K562 (cell line): Measurements from ENCODE around the gene IRGQ. TPM values are rescaled to one million over a fixed set of nuclear protein-coding genes. Genes with fewer than 3 reads are reported as not detected.

Source experiments
- ATAC-seq: fragments of 200-7000 bp; cut with Tn5 transposase; 3 replicates; pipeline ENCODE4 v1.9.1; 2020; ENCODE audit warnings: moderate library complexity
- BruUV-seq: library from RNA; stranded (reverse); fragments of 400-500 nt; replicated peaks from 2 replicates; lab custom pipeline; 2021; lab: Mats Ljungman, UMichigan
- CTCF ChIA-PET: fragments of 300-600 bp; formaldehyde crosslinking; extraction: SDS; loops from one replicate; lab custom pipeline; 2021; ENCODE audit warnings: low intra/inter-chr PET ratio; lab: Yijun Ruan, JAX
- POLR2A ChIA-PET: fragments of 300-600, 350-650 bp; sonication (Branson Sonifier 250); formaldehyde crosslinking; extraction: SDS; loops from one replicate; lab custom pipeline; 2021; ENCODE audit warnings: antibody characterized with exemption, inconsistent platforms; lab: Yijun Ruan, JAX
- DNase-seq, 4 experiments: peaks; one replicate each; pipeline versions ENCODE4 v3.0.0 to v3.0.0-alpha.2; 2011 to 2018; ENCODE audit warnings: low spot score in 3 of 4, mixed read lengths in 3 of 4; ENCODE audit errors: extremely low read depth in 1 of 4
- FAIRE-seq: peaks from 2 replicates; lab custom pipeline; 2011; peaks lifted over from hg19 to GRCh38; lab: Jason Lieb, UNC
- H2AFZ ChIP-seq: 2 replicates; pipeline ENCODE4 v1.6.0; 2011; ENCODE audit warnings: low read depth, low read length, control low read depth, inconsistent platforms
- H3K27ac ChIP-seq: fragments of 200-600 bp; 3 replicates; pipeline ENCODE4 v1.8.0; 2011; ENCODE audit warnings: low read depth, mild to moderate bottlenecking, control low read depth, inconsistent platforms, low read length, moderate library complexity, mixed read lengths; ENCODE audit errors: extremely low read depth
- H3K27me3 ChIP-seq, 2 experiments: fragments of 300-600 bp in 1 of 2; 2 replicates in 1 of 2; 3 replicates in 1 of 2; pipeline versions ENCODE4 v1.6.0 to v1.8.0; 2011; ENCODE audit warnings: inconsistent platforms in 2 of 2, low read length in 2 of 2, mild to moderate bottlenecking in 1 of 2, mixed read lengths in 1 of 2, moderate library complexity in 1 of 2; ENCODE audit not compliant: control insufficient read depth in 2 of 2, insufficient read depth in 2 of 2
- H3K36me3 ChIP-seq: fragments of 300-600 bp; 3 replicates; pipeline ENCODE4 v1.8.0; 2011; ENCODE audit warnings: mild to moderate bottlenecking, low read length, inconsistent platforms; ENCODE audit not compliant: control insufficient read depth, insufficient read depth
- H3K4me1 ChIP-seq, 2 experiments: fragments of 200-600 bp in 1 of 2; replicated peaks in 1 of 2; 2 replicates in 1 of 2; 3 replicates in 1 of 2; pipeline versions ENCODE4 v1.5.1 to v1.8.0; 2011; ENCODE audit warnings: inconsistent platforms in 2 of 2, low read length in 2 of 2, mild to moderate bottlenecking in 1 of 2, mixed read lengths in 1 of 2, moderate library complexity in 1 of 2; ENCODE audit not compliant: control insufficient read depth in 2 of 2, insufficient read depth in 2 of 2
- H3K4me2 ChIP-seq: 2 replicates; pipeline ENCODE4 v1.6.1; 2011; ENCODE audit warnings: low read length, control low read depth, inconsistent platforms, mixed read lengths; ENCODE audit not compliant: insufficient read depth
- H3K4me3 ChIP-seq: fragments of 200-600 bp; sonication (generic), shearing (Covaris generic); 2 replicates; pipeline ENCODE4 v1.5.1; 2016; ENCODE audit warnings: control low read depth, inconsistent platforms
- H3K79me2 ChIP-seq: fragments of 200-600 bp; 3 replicates; pipeline ENCODE4 v1.8.0; 2011; ENCODE audit warnings: low read length, inconsistent platforms; ENCODE audit not compliant: control insufficient read depth, insufficient read depth
- H3K9ac ChIP-seq, 2 experiments: 2 replicates each; pipeline versions ENCODE4 v1.6.0 to v1.6.1; 2011; ENCODE audit warnings: low read depth in 2 of 2, low read length in 2 of 2, control low read depth in 1 of 2, inconsistent platforms in 1 of 2, mild to moderate bottlenecking in 1 of 2, mixed read lengths in 1 of 2; ENCODE audit not compliant: insufficient read depth in 1 of 2
- H3K9me1 ChIP-seq: one replicate; pipeline ENCODE4 v1.6.0; 2011; ENCODE audit warnings: inconsistent platforms, mild to moderate bottlenecking, low read length, moderate library complexity; ENCODE audit not compliant: control insufficient read depth, insufficient read depth
- H3K9me3 ChIP-seq: replicated peaks from 2 replicates; pipeline ENCODE4 v1.5.1; 2011; ENCODE audit warnings: low read depth, low read length, inconsistent platforms; ENCODE audit not compliant: control insufficient read depth, insufficient read depth
- H4K20me1 ChIP-seq: replicated peaks from 2 replicates; pipeline ENCODE4 v1.6.1; 2011; ENCODE audit warnings: low read length, inconsistent platforms, mixed read lengths; ENCODE audit not compliant: control insufficient read depth, insufficient read depth
- BHLHE40 ChIP-seq: IDR thresholded peaks from 2 replicates; pipeline ENCODE4 v1.6.1; 2011; ENCODE audit warnings: low read length, improper control_type of control experiment
- BRD4 ChIP-seq: fragments of 200-600 bp; sonication (generic); IDR thresholded peaks from 2 replicates; pipeline ENCODE4 v1.6.1; 2017; ENCODE audit warnings: inconsistent platforms
- ETS2 ChIP-seq: IDR thresholded peaks from 2 replicates; pipeline ENCODE4 v1.6.1; 2016; ENCODE audit warnings: borderline replicate concordance, missing genetic modification characterization, mild to moderate bottlenecking, moderate library complexity, missing compliant biosample characterization; ENCODE audit not compliant: poor library complexity, severe bottlenecking
- ILK ChIP-seq: fragments of 450-650 bp; IDR thresholded peaks from 2 replicates; pipeline ENCODE4 v1.6.1; 2016; ENCODE audit warnings: missing genetic modification characterization, low read depth, mild to moderate bottlenecking, missing compliant biosample characterization, moderate library complexity, borderline replicate concordance
- KAT2B ChIP-seq: IDR thresholded peaks from one replicate; pipeline ENCODE4 v1.6.1; 2012; ENCODE audit warnings: low read depth, mild to moderate bottlenecking, control low read depth, inconsistent platforms, low read length, moderate library complexity
- LCOR ChIP-seq: sonication (generic); formaldehyde crosslinking; IDR thresholded peaks from 2 replicates; pipeline ENCODE4 v1.8.0; 2022; ENCODE audit warnings: mild to moderate bottlenecking, missing genetic modification reagents
- MYBL2 ChIP-seq, 2 experiments: fragments of 450-650 bp in 1 of 2; sonication (generic) in 1 of 2; formaldehyde crosslinking in 1 of 2; IDR thresholded peaks; 2 replicates each; pipeline versions ENCODE4 v1.6.1 to v1.8.1; 2017 to 2022; ENCODE audit warnings: borderline replicate concordance in 1 of 2, inconsistent platforms in 1 of 2, low read depth in 1 of 2, mild to moderate bottlenecking in 1 of 2, missing genetic modification reagents in 1 of 2, moderate library complexity in 1 of 2
- RBFOX2 ChIP-seq: fragments of 200-400 bp; formaldehyde crosslinking; IDR thresholded peaks from 2 replicates; pipeline ENCODE4 v1.6.1; 2017; ENCODE audit warnings: low read depth, mild to moderate bottlenecking, low read length, moderate library complexity
- RBM25 ChIP-seq: fragments of 200-400 bp; formaldehyde crosslinking; IDR thresholded peaks from 2 replicates; pipeline ENCODE4 v1.6.1; 2018; ENCODE audit warnings: low read length, low read depth, moderate library complexity; ENCODE audit not compliant: severe bottlenecking
- RFX1 ChIP-seq: fragments of 450-650 bp; IDR thresholded peaks from 2 replicates; pipeline ENCODE4 v1.6.1; 2016; ENCODE audit warnings: mild to moderate bottlenecking, moderate library complexity
- XRCC5 ChIP-seq: fragments of 200-400 bp; formaldehyde crosslinking; IDR thresholded peaks from 2 replicates; pipeline ENCODE4 v1.6.1; 2017; ENCODE audit warnings: low read depth, mild to moderate bottlenecking, low read length
- ZNF121 ChIP-seq: sonication (generic); formaldehyde crosslinking; conservative IDR thresholded peaks from 2 replicates; pipeline ENCODE4 v1.8.0; 2022; ENCODE audit warnings: missing genetic modification reagents
- ZNF224 ChIP-seq: sonication (generic); formaldehyde crosslinking; IDR thresholded peaks from 2 replicates; pipeline ENCODE4 v1.8.0; 2022; ENCODE audit warnings: mild to moderate bottlenecking, missing genetic modification reagents
- WGBS: fragments of 100-300 bp; shearing (Covaris generic); methylation state at CpG from one replicate; pipeline ENCODE4 v1.1.6; 2016; ENCODE audit warnings: low coverage, mixed read lengths; ENCODE audit not compliant: insufficient coverage; ENCODE audit errors: missing lambda C conversion rate; 5-methylcytosine and 5-hydroxymethylcytosine counted together
- in situ Hi-C: fragments of 300-500 bp; cut with MboI; formaldehyde crosslinking; loops from 4 replicates; pipeline ENCODE4 v1.15.0; 2018; ENCODE audit warnings: inconsistent platforms, mixed read lengths
- intact Hi-C: fragments of 100-400 bp; cut with micrococcal nuclease; formaldehyde crosslinking; loops from 2 replicates; pipeline ENCODE4 v1.14.2; 2022
- polyA plus RNA-seq, 8 experiments: library from polyadenylated mRNA; depleted of rRNA in 4 of 8; stranded (reverse) in 5 of 8; unstranded in 3 of 8; fragments of >200 nt; fragmentation: Nextera tagmentation in 2 of 8; fragmentation: Illumina TruSeq in 1 of 8; extraction: Ambion mirVana in 2 of 8; extraction: Trizol in 1 of 8; gene quantifications; 2 replicates each; pipeline versions ENCODE4 v1.2.1 to v1.2.3, GENCODE V29; 2011 to 2014; ENCODE audit warnings: inconsistent platforms in 1 of 8, missing spikeins in 1 of 8
- total RNA-seq, 7 experiments: library from RNA; depleted of rRNA in 6 of 7; stranded (reverse); fragments of >200 nt in 6 of 7; fragmentation: Illumina TruSeq in 2 of 7; extraction: Trizol in 2 of 7; gene quantifications; 2 replicates each; pipeline versions ENCODE4 v1.2.1 to v1.2.3, GENCODE V29; 2011 to 2021; ENCODE audit warnings: low replicate concordance in 1 of 7
- TF ChIP-seq, protein P1 (sequence below): fragments of 250-450 bp; sonication (Bioruptor Pico); IDR thresholded peaks from 2 replicates; pipeline ENCODE4 v1.8.0; 2022; ENCODE audit warnings: inconsistent platforms, mild to moderate bottlenecking, moderate library complexity, borderline replicate concordance

The IRGQ gene
- total and polyA plus RNA-seq, 9 of the 15 experiments (the other 6 are each of a cell fraction or from before 2014, with no cell fraction given): 3.5 to 19.2 (median 7.9) TPM

DNA sequence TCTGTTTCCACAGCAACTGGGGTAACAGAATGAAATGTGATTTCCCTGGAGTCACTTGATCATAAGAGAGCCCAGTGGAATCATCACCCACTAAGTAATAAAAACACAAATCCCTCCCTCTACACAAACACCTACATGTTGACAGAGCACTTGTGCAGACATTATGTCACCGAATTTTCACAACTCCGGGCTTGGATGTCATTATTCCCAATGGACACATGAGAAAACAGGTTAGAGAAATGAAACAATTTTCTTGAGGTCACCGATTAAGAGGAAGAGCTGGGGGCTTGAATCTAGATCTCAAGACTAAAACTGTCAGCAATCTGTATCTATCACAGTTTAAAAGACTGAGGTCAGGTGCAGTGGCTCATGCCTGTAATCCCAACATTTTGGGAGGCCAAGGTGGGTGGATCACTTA lies 23.8 kb downstream of the IRGQ start:
- Histone ChIP-seq H3K9me3 (no peaks in the 10 kb centered on the region), H3K79me2 (peaks cover 12% of the 10 kb centered on the region), H3K27me3 (no peaks in the 10 kb centered on the region), H3K9ac (peak overlapping the region in 1 of 2 experiments; percentile 31; a peak in 1 of 4 replicates), H3K27ac (no peak overlapping the region), H3K9me1 (no peaks in the 10 kb centered on the region), H3K4me2 (no peak overlapping the region), H3K4me1 (peaks cover 5 to 16% of the 10 kb centered on the region in 2 experiments; a peak in 3 of 5 replicates), H3K4me3 (no peak overlapping the region), H3K36me3 (peaks cover 10% of the 10 kb centered on the region; the same call in 2 of the 3 replicates), H4K20me1 (no peaks in the 10 kb centered on the region; the same call in 1 of the 2 replicates), H2AFZ (no peak overlapping the region)
- no peak for FAIRE-seq
- DNase-seq: no peak
- ChIA-PET POLR2A (interaction anchor here (1.5 to 3.5 kb wide), 2 partner anchors 11 to 38 kb away, joined by 5 to 19 read pairs; no protein-coding TSS in a partner anchor), CTCF (no interaction called here)
- ATAC-seq: no peak
- in situ Hi-C loops (no loop called here), intact Hi-C loops (no loop called here)
- 92% methylated on average over 3 of the region's 3 CpGs for WGBS
- TF ChIP-seq RFX1 (peak; percentile 23; the same call in 1 of the 2 replicates), LCOR (CRISPR knock-in tag) (no peak), BRD4 (no peak)
- no TSS peak for BruUV-seq

DNA sequence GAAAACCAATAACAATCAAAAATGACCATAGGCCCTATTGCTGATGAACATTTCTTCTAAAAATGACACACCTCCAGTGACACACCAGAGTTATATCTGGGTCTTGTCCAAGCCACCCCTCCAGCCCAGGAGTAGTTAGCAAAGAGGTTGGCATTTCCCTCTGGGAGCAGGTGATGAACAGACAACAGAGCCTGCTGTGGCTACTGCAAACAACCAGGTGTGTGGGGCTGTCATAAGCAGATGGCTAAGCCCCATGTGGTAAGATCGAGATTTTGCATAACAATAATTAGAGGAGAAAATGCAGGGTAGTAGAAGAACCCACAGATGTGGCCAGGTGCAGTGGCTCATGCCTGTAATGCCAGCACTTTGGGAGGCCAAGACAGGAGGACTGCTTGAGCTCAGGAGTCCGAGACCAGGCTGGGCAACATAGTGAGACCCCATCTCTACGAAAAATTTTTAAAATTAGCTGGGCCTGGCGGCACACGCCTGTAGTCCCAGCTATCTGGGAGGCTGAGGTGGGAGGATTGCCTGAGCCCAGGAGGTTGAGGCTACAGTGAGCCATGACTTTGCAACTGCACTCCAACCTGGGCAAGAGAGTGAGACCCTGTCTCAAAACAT lies 25.7 kb downstream of the IRGQ start:
- Histone ChIP-seq H4K20me1 (no peaks in the 10 kb centered on the region; the same call in 1 of the 2 replicates), H3K4me1 (peaks cover 0 to 7% of the 10 kb centered on the region in 2 experiments; a peak in 2 of 5 replicates), H3K79me2 (peaks cover 11% of the 10 kb centered on the region), H3K27ac (no peak overlapping the region), H3K9ac (no peak overlapping the region), H3K9me1 (no peaks in the 10 kb centered on the region), H3K4me2 (no peak overlapping the region), H2AFZ (no peak overlapping the region), H3K36me3 (peaks cover 10% of the 10 kb centered on the region; the same call in 2 of the 3 replicates), H3K4me3 (no peak overlapping the region), H3K9me3 (no peaks in the 10 kb centered on the region), H3K27me3 (no peaks in the 10 kb centered on the region)
- no peak for ATAC-seq
- FAIRE-seq: no peak
- BruUV-seq: no TSS peak
- in situ Hi-C loops (no loop called here), intact Hi-C loops (no loop called here)
- 76% methylated on average over 5 of the region's 5 CpGs for WGBS
- ChIA-PET POLR2A (interaction anchor here (3.5 kb wide), 1 partner anchor 9 kb away, joined by 19 read pairs; no protein-coding TSS in a partner anchor), CTCF (no interaction called here)
- no peak for DNase-seq
- TF ChIP-seq RBM25: peak; percentile 63
- TF ChIP-seq XRCC5: no peak
- TF ChIP-seq ZNF121 (CRISPR knock-in tag): peak; percentile 96
- TF ChIP-seq KAT2B: no peak
- no peak for TF ChIP-seq RBFOX2
- TF ChIP-seq BHLHE40: no peak
- TF ChIP-seq MYBL2 (IDR thresholded peaks at IDR 0.05; ENCODE audit: low read depth): no peak
- no peak for TF ChIP-seq MYBL2 (CRISPR knock-in tag; IDR thresholded peaks at IDR 0.05; ENCODE audit: borderline replicate concordance)
- no peak for TF ChIP-seq ZNF224 (CRISPR knock-in tag)
- no peak for TF ChIP-seq ILK (tag)
- no peak for TF ChIP-seq ETS2
- TF ChIP-seq, protein P1, sequence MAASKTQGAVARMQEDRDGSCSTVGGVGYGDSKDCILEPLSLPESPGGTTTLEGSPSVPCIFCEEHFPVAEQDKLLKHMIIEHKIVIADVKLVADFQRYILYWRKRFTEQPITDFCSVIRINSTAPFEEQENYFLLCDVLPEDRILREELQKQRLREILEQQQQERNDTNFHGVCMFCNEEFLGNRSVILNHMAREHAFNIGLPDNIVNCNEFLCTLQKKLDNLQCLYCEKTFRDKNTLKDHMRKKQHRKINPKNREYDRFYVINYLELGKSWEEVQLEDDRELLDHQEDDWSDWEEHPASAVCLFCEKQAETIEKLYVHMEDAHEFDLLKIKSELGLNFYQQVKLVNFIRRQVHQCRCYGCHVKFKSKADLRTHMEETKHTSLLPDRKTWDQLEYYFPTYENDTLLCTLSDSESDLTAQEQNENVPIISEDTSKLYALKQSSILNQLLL (CRISPR knock-in tag): no peak
